HG02759 (cell line): Measurements from ENCODE around the gene RRAD.

Experiments used
- ATAC-seq: cut with Tn5 transposase; IDR thresholded peaks from one replicate; pipeline ENCODE4 v1.9.1; 2021; ENCODE audit warnings: mild to moderate bottlenecking, moderate library complexity; ENCODE audit not compliant: unreplicated experiment

Gene RRAD

GRCh38 chr16:66934138-66934838 lies 9.0 kb upstream of the RRAD start, which contains the start of gene CIAO2B:
Gene CIAO2B (minus strand): TSS chr16:66934402. CDS start chr16:66934364, 38 bp downstream.
- peak; percentile 87 for ATAC-seq

- peak; percentile 26 for ATAC-seq
These were observed 8.4 kb upstream of the RRAD start for GRCh38 chr16:66933776-66934137.

- no peak for ATAC-seq
These were observed 6.7 kb upstream of the RRAD start for GRCh38 chr16:66932076-66932475.

GRCh38 chr16:66931665-66932064 lies 6.3 kb upstream of the RRAD start:
- ATAC-seq: no peak

DNA sequence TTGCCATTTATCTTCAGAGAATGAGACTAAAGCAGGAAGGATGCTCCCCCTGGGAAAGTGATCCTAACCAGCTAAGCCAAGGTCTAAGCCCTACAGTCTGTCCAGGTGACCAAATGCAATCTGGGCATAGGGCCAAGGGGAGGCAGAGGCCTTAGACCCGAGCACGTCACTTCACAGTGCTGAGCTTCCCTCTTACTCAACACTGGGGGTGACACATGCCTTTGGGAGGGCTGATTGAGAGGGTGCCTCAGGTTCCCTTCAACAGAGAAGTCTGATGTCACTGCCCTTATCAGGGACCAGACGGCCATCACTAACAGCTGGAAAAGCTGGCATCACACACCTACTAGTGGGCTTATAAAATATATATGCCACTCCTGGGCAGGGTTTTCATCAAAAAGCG lies 4.9 kb upstream of the RRAD start:
- no peak for ATAC-seq

GRCh38 chr16:66928702-66929388 lies 3.5 kb upstream of the RRAD start:
- no peak for ATAC-seq

DNA sequence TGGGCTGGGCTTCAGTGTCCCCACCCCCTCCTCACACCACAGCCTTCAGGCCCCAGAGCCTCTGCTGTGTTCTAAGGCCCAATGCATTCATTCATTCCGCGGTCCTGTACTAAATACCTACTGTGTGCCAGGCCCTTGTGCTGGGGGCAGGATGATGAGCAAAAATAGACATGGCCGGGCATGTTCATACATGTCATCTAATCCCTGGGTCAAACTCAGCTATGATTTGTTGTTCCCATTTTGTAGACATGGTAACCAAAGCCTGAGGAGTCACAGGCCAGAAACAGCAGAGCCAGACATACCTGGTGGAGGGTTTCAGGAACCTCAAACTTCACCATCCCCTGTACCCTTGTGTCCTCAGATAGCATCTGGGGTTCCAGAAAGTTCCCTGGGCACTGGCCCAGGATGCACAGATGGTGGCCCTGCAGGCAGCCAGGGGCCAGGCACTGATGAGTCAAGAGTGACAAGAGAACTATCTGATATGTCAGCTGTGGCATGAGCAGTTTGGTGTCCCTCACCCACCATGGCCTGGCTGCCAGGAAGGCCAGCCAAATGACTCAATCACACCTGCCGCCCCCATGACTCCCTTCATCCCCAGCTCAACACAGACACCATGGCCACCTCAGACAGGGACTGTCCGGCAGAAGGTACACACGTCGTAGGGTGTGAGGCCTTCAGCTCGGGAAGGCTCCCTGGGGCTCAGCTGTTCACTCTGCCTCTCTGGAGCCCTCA lies 2.7 kb upstream of the RRAD start:
- ATAC-seq: no peak

DNA sequence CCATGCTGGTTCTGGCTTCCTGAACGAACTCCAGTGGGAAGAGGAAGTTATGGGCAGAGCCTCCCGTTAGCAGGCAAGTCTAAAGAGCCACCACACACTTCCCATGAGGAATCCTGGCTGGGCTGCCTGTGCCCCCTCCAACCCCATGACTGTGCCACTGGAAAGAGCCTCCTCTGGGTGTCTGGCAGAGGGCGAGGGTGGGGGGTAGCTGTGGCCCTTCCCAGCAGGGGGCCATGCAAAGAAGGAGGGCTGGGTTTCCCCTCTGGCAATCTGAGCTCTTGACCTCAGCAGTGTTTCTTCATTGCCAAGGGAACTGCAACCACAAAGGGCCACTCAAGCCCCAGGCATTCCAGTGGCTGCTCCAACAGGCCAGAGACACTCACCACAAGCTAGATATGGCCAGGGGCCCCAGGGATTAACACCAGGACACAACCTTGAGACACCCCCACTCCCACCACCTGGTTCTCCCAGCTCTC lies 1.7 kb upstream of the RRAD start:
- ATAC-seq: no peak

GRCh38 chr16:66926171-66926947 lies 1.0 kb upstream of the RRAD start:
- no peak for ATAC-seq

DNA sequence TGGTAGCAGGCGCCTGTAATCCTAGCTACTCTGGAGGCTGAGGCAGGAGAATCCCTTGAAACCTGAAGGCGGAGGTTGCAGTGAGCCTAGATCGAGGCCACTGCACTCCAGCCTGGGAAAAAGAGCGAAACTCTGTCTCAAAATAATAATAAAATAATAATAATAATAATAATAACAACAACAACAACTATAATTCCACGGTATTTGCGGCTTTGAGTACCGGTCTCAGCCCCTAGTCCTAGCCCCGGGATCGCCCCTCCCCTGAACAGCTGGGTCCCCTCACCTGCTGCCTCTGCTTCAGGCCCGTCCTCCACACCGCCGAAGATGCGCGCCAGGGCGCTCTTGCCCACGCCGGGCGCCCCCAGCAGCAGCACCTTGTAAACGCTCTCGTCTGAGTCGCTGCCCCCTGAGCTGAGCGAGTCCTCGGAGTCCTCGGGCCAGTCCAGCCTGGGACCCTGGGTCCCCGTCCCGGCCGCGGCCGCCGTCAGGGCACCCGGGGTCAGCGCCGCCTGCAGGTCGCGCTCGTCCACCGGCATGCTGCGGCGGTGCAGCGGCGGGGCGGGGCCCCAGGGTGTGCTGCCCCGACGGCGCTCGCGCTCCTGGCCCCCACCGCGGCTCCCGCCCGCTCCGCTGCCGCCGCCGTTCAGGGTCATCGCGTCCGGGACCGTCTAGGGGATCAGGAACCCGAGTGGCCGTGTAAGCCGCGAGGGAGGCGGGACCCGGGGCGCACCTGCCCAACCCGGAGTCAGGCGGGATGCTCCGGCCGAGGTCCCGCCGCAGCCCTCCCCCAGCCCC lies 611 bp downstream of the RRAD start:
- no peak for ATAC-seq

- ATAC-seq: no peak
These were observed 1.5 kb downstream of the RRAD start for GRCh38 chr16:66923866-66924265.

GRCh38 chr16:66923247-66923731 lies 2.0 kb downstream of the RRAD start:
- no peak for ATAC-seq

- no peak for ATAC-seq
These were observed 3.4 kb downstream of the RRAD start for GRCh38 chr16:66921729-66922450.

DNA sequence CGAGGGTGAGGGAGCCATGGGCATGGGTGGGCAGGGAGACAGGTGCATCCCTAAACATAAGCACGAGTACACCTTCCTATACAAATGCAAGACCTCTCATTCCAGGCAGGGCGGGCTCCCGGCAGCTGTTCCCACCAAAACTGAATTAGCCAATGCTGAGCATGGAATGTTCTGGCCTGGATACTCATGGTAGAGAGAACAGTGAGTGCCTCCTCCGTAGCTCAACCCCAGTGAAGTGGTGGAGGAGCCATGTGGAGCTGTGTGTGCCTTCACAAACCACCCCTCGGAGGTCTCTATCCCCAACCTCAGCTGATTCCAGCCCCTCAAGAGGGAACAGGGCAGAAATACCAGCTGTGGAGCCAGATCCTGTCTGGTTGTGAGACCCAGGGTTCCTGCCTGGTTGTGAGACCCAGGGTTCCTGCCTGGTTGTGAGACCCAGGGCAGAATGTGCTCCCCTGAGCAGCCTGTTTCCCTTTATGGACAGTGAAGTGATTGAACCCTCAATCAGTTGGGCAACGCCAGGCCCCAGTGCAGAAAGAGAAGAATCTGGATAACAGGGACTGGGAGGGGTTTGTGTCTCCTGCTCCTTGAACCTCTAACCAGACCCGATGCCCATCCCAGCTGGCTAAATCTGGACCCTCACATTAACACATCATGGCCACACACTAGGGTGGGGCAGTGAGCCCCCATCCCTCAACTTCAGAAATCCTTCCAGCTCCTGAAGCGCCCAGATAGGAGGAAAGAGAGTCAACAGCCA lies 4.2 kb downstream of the RRAD start:
- no peak for ATAC-seq

- ATAC-seq: no peak
These were observed 5.1 kb downstream of the RRAD start for GRCh38 chr16:66920299-66920590.

DNA sequence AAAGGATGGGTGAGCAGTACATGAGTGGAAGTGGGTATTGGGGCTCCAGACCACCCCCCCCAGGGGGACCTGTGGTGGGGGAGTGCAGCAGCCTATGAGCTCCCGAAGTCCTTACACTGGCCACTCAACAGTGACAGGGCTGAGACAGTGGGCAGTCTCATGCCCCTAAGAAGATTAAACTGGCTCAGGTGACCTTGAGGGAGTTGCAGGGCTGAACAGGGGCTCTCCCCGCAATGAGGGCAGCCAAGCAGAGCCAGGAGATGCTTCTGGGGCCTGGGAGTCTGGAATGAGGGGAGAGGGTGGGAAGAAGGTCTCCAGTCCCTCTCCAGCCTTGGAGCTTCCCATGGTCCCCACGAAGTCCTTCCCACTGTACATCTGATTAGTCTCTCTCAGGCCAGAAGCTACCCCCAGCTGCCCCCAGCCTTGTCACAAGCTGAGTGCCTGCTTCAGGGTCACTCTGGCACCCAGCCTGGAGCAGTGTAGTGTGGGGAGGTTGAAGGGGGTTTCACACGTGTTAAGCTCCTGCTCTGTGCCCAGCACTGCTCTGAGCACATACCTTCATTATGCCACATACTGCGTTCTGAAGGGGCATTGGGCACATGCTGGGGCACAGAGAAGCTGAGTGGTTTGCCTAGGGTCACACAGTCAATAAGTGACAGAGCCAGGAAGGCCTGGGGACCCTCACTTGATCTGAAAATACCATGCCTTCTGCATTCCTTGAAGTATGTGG lies 5.6 kb downstream of the RRAD start:
- ATAC-seq: no peak

DNA sequence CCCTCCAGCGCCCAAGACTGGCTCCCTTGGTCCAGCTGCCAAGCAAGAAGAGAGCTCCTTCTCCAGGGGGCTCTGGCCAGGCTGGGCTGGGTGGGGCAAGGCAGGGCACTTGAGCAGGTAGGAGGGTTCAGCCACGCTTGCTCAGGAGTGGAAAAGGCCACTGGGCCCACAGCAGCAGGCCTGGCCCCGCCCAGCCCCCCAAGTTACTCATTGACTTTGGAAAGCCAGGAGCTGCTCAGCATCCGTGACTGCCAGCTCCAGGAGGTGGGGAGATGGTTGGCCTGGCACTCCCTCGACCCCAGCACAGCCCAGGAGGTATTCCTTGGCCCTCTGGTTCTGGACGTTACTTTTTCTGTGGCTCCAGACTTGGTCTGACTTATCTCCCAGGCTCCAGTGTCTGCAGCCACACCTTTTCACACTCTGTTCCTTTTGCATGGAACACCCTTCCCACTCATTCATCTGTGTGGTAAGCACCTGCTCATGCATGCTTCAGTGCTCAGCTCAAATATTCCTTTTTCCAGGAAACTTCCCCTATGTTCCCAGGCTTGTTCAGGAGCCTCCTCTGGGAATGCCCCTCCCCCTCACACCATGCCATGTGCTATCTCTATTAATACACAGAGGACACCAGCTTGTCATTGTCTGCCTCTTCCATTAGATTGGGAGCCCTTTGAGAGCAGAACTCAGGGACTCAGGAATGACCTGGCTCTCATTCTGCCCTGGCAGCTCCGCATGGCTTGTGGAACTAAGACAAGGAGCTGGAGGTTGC lies 6.3 kb downstream of the RRAD start, which contains the start of gene CDH16:
TSS of gene CDH16 (minus strand) at position 83 of the 766 bp plus-strand sequence. CDS start 820 bp downstream, outside the sequence.
- no peak for ATAC-seq
